ENCODE results near the gene AP5B1.

Gene AP5B1

GRCh38 chr11:65786008-65786785 lies 5.4 kb upstream of the AP5B1 start:
- in situ Hi-C loops (cut with MboI; ENCODE audit: low sequenced_read_pairs), result no loop called here

- in situ Hi-C loops (cut with MboI; ENCODE audit: low sequenced_read_pairs), result no loop called here
These were observed 4.7 kb upstream of the AP5B1 start for GRCh38 chr11:65785319-65786007.

GRCh38 chr11:65782816-65783228 lies 2.0 kb upstream of the AP5B1 start:
- in situ Hi-C loops (cut with MboI; ENCODE audit: low sequenced_read_pairs), result no loop called here

GRCh38 chr11:65781962-65782815 lies 1.4 kb upstream of the AP5B1 start:
- in situ Hi-C loops (cut with MboI; ENCODE audit: low sequenced_read_pairs), result no loop called here

GRCh38 chr11:65781152-65781961 lies 581 bp upstream of the AP5B1 start:
- in situ Hi-C loops (cut with MboI; ENCODE audit: low sequenced_read_pairs), result no loop called here

GRCh38 chr11:65779919-65780769 lies 632 bp downstream of the AP5B1 start:
- in situ Hi-C loops (cut with MboI; ENCODE audit: low sequenced_read_pairs), result no loop called here

- in situ Hi-C loops (cut with MboI; ENCODE audit: low sequenced_read_pairs), result no loop called here
These were observed 1.2 kb downstream of the AP5B1 start for GRCh38 chr11:65779669-65779918.

GRCh38 chr11:65778901-65779668 lies 1.7 kb downstream of the AP5B1 start:
- in situ Hi-C loops (cut with MboI; ENCODE audit: low sequenced_read_pairs), result no loop called here

- in situ Hi-C loops (cut with MboI; ENCODE audit: low sequenced_read_pairs), result no loop called here
These were observed 2.3 kb downstream of the AP5B1 start for GRCh38 chr11:65778431-65778900.

GRCh38 chr11:65777821-65778361 lies 2.9 kb downstream of the AP5B1 start:
- in situ Hi-C loops (cut with MboI; ENCODE audit: low sequenced_read_pairs), result no loop called here

- in situ Hi-C loops (cut with MboI; ENCODE audit: low sequenced_read_pairs), result no loop called here
These were observed 3.5 kb downstream of the AP5B1 start for GRCh38 chr11:65777241-65777640.

GRCh38 chr11:65776710-65777141 lies 4.0 kb downstream of the AP5B1 start:
- in situ Hi-C loops (cut with MboI; ENCODE audit: low sequenced_read_pairs), result no loop called here

GRCh38 chr11:65776196-65776595 lies 4.6 kb downstream of the AP5B1 start:
- in situ Hi-C loops (cut with MboI; ENCODE audit: low sequenced_read_pairs), result no loop called here

GRCh38 chr11:65774525-65775306 lies 6.1 kb downstream of the AP5B1 start:
- in situ Hi-C loops (cut with MboI; ENCODE audit: low sequenced_read_pairs), result no loop called here

- in situ Hi-C loops (cut with MboI; ENCODE audit: low sequenced_read_pairs), result no loop called here
These were observed 6.9 kb downstream of the AP5B1 start for GRCh38 chr11:65773784-65774411.

- in situ Hi-C loops (cut with MboI; ENCODE audit: low sequenced_read_pairs), result no loop called here
These were observed 9.1 kb downstream of the AP5B1 start for GRCh38 chr11:65771589-65772112.

- in situ Hi-C loops (cut with MboI; ENCODE audit: low sequenced_read_pairs), result no loop called here
These were observed 9.7 kb downstream of the AP5B1 start for GRCh38 chr11:65770951-65771567.

Measured in hTERT RPE-1 (cell line).